Activated T-helper 17 cell treated with anti-CD3 and anti-CD28 coated beads, Interleukin-2, amount 50 U/mL, for 72 hours (primary cell): Measurements from ENCODE around the gene TCTN2. TPM values are rescaled to one million over a fixed set of nuclear protein-coding genes. Genes with fewer than 3 reads are reported as not detected.

Source experiments
- ATAC-seq: fragments of 150-1000 bp; cut with Tn5 transposase; replicated peaks from 2 replicates; pipeline ENCODE4 v1.10.0; 2021; ENCODE audit warnings: mild to moderate bottlenecking, moderate library complexity
- H3K27ac Mint-ChIP-seq: one replicate; pipeline ENCODE4 v1.8.0; 2022; ENCODE audit warnings: mixed read lengths
- H3K27me3 Mint-ChIP-seq: one replicate; pipeline ENCODE4 v1.8.0; 2022; ENCODE audit warnings: mixed read lengths
- H3K36me3 Mint-ChIP-seq: one replicate; pipeline ENCODE4 v1.8.0; 2022; ENCODE audit warnings: low read depth, mild to moderate bottlenecking, mixed read lengths
- H3K4me1 Mint-ChIP-seq: one replicate; pipeline ENCODE4 v1.8.0; 2022; ENCODE audit warnings: mixed read lengths
- H3K4me3 Mint-ChIP-seq: one replicate; pipeline ENCODE4 v1.8.0; 2022; ENCODE audit warnings: mild to moderate bottlenecking, mixed read lengths
- H3K9me3 Mint-ChIP-seq: one replicate; pipeline ENCODE4 v1.8.0; 2022; ENCODE audit warnings: mixed read lengths
- total RNA-seq, 2 donors: library from RNA; stranded (reverse); gene quantifications; one replicate each; pipeline ENCODE4 v1.2.3, GENCODE V29; 2022

The TCTN2 gene
- total RNA-seq, 2 donors from 2014 or later, result 5.6 to 6.3 TPM

DNA sequence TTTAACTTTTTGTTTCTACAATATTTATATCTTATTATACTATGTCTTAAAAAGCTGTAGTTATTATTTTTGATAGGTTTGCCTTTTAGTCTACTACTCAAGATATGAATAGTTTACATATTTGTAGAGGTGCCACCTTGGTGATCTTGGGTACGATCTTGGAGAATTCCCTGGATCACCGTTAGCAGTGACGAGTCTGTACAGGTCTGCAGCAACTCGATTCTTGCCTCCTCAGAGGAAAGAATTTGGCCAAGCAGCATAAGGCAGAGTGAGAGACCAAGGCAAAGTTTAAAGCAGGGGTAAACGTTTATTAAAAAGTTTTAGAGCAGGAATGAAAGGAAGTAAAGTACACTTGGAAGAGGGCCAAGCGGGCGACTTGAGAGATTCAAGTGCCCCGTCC is 3.1 kb upstream of the TCTN2 start:
- Mint-ChIP-seq H3K4me1 (peaks cover 8% of the 10 kb centered on the region), H3K4me3 (no peak overlapping the region), H3K27ac (no peak overlapping the region), H3K36me3 (peaks cover 7% of the 10 kb centered on the region), H3K9me3 (no peaks in the 10 kb centered on the region), H3K27me3 (no peaks in the 10 kb centered on the region)
- no peak for ATAC-seq

DNA sequence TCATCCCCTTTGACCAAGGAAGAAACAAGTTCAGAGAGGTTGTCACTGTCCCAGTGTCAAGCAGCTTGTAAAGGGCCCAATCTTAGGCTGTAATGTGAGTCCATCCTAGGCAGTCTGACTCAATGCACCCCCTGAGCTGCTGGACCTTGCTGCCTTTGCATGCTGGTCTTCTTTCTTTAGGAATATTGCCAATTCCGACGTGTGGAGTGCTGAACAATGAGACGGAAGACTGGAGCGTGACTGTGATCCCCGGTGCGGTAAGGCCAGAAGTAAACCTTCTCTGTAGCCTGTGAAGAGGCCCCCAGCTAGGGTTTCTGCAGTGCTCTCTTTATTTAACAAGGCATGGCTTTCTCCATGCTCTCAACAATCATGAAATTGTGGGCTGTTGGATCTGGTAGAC is 963 bp downstream of the TCTN2 start:
- H3K4me3 Mint-ChIP-seq, result peak overlapping the region; percentile 81
- H3K27ac Mint-ChIP-seq, result peak overlapping the region; percentile 62
- H3K4me1 Mint-ChIP-seq, result peaks cover 8% of the 10 kb centered on the region
- no peaks in the 10 kb centered on the region for H3K9me3 Mint-ChIP-seq
- ATAC-seq, result no peak
- H3K27me3 Mint-ChIP-seq, result no peaks in the 10 kb centered on the region
- H3K36me3 Mint-ChIP-seq, result peaks cover 14% of the 10 kb centered on the region

DNA sequence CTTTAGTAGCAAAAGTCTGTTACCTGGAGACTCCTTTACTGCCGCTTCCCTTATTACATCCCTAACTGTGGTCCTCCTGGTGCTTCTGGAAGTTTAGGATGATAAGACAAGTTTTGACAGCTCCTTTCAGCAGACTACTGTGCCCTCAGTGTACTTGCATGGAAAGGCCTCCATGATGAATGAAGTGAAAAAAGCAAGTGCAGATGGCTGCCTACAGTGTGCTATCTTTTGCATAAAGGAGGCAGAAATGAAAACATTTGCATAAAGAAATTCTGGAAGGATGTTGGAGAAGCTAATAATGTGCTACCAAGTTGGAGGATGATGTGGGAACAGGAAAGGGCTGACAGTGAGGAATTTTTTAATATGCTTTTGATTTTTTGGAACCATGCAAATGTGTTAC is 4.5 kb downstream of the TCTN2 start:
- H3K4me1 Mint-ChIP-seq, result peaks cover 8% of the 10 kb centered on the region
- no peaks in the 10 kb centered on the region for H3K27me3 Mint-ChIP-seq
- no peak for ATAC-seq
- H3K36me3 Mint-ChIP-seq, result peaks cover 14% of the 10 kb centered on the region
- H3K4me3 Mint-ChIP-seq, result no peak overlapping the region
- H3K9me3 Mint-ChIP-seq, result no peaks in the 10 kb centered on the region
- no peak overlapping the region for H3K27ac Mint-ChIP-seq

DNA sequence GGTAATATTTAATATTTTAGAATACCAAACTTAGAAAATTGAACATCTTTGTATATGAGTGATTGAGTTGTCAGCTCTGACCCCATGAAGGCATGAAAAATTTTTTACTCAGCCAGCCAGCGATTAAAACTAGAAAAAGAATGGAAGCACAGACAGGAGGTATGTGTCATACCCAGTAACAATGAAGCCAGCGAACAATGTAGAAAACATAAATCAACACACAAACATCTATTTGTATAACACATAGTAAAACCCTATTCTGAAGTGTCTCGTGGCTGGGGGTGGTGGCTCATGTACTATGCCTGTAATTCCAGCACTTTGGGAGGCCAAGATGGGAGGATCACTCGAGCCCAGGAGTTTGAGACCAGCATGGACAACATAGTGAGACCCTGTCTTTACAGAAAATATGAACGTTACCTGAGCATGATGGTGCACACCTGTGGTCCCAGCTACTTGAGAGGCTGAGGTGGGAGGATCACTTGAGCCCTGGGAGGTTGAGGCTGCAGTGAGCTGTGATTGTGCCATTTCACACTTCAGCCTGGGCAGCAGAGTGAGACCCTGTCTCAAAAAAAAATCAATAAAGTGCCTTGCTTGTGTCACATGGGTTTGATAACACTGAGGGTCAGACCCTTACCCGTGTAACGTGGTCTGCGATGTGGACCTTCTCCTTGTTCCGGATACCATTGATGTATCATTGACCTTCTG is 5.9 kb downstream of the TCTN2 start:
- ATAC-seq, result no peak
- Mint-ChIP-seq H3K27ac (no peak overlapping the region), H3K4me1 (peaks cover 6% of the 10 kb centered on the region), H3K36me3 (peaks cover 21% of the 10 kb centered on the region), H3K27me3 (no peaks in the 10 kb centered on the region), H3K4me3 (no peak overlapping the region), H3K9me3 (no peaks in the 10 kb centered on the region)

DNA sequence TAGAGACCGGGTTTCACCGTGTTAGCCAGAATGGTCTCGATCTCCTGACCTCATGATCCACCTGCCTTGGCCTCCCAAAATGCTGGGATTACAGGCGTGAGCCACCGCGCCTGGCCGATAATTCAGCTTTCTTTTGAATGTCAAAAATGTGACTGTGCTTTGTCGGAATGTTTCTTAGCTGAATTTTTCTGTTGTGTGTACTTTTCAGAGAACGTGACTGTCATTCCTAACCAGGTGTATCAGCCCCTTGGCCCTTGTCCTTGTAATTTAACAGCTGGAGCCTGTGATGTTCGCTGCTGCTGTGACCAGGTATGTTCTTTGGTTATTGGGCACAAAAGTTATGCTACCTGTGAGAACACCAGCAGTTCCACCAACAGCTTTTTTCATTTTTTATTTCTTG is 8.1 kb downstream of the TCTN2 start:
- no peaks in the 10 kb centered on the region for H3K27me3 Mint-ChIP-seq
- H3K4me3 Mint-ChIP-seq, result no peak overlapping the region
- no peaks in the 10 kb centered on the region for H3K9me3 Mint-ChIP-seq
- no peaks in the 10 kb centered on the region for H3K4me1 Mint-ChIP-seq
- H3K36me3 Mint-ChIP-seq, result peaks cover 21% of the 10 kb centered on the region
- no peak overlapping the region for H3K27ac Mint-ChIP-seq
- ATAC-seq, result no peak

DNA sequence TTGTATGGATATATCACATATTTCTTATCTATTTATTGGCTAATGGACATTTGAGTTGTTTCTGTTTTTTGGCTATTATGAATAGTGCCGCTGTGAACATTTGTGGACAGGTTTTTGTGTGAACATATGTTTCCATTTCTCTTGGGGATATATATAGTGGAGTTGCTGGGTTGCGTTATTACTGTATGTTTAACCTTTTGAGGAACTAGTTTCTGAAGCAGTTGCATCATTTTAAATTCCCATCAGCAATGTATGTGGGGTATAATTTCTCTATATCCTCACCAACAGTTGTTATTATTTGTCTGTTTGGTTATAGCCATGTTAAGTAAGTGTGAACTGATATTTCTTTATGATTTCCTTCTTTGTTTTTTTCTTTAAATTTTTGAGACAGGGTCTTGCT is 10.7 kb downstream of the TCTN2 start:
- no peak for ATAC-seq
- H3K36me3 Mint-ChIP-seq, result peaks cover 13% of the 10 kb centered on the region
- no peak overlapping the region for H3K4me3 Mint-ChIP-seq
- no peaks in the 10 kb centered on the region for H3K4me1 Mint-ChIP-seq
- no peaks in the 10 kb centered on the region for H3K27me3 Mint-ChIP-seq
- no peak overlapping the region for H3K27ac Mint-ChIP-seq
- H3K9me3 Mint-ChIP-seq, result no peaks in the 10 kb centered on the region

DNA sequence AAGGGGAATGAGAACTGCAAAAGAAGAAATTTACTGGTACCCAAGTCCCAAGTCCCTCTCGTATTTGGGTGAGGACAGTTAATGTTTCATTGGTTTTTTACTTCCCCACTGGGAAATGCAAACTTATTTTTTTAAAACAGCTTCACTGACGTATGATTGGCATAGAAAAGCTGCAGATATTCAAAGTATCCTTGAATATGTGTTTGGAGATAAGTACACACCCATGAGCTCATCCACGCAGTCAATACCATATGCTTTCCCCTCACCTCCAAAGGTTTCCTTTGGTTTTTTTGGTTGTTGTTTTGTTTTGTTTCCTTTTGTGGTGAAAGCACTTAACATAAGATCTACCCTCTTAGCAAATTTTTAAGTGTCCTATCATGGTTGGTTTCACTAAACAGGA is 13.1 kb downstream of the TCTN2 start:
- Mint-ChIP-seq H3K27ac (no peak overlapping the region), H3K27me3 (no peaks in the 10 kb centered on the region), H3K9me3 (no peaks in the 10 kb centered on the region), H3K4me3 (no peak overlapping the region), H3K36me3 (peaks cover 20% of the 10 kb centered on the region), H3K4me1 (no peaks in the 10 kb centered on the region)
- no peak for ATAC-seq

DNA sequence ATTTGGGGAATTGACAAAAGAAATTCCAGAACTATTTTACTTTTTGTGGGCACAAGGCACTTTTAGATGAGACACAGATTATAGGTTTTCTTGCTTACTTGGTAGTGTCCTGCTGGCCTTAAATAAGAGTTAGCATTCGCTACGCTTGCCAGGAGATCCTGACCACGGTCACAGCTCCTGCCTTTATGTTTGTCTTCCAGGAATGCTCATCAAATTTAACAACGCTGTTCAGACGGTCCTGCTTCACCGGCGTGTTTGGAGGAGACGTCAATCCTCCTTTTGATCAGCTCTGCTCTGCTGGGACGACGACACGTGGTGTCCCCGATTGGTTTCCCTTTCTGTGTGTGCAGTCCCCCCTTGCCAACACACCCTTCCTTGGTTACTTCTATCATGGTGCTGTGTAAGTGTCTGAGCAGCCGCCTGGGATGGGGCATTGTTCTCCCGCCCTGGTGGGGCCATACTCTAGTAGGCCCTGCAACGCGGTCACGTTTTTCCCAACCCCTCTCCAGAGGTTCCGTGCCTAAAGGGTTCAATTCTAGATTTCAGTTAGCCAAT is 15.8 kb downstream of the TCTN2 start:
- no peak for ATAC-seq
- Mint-ChIP-seq H3K4me1 (no peaks in the 10 kb centered on the region), H3K27ac (no peak overlapping the region), H3K36me3 (peaks cover 14% of the 10 kb centered on the region), H3K27me3 (no peaks in the 10 kb centered on the region), H3K4me3 (no peak overlapping the region), H3K9me3 (no peaks in the 10 kb centered on the region)

DNA sequence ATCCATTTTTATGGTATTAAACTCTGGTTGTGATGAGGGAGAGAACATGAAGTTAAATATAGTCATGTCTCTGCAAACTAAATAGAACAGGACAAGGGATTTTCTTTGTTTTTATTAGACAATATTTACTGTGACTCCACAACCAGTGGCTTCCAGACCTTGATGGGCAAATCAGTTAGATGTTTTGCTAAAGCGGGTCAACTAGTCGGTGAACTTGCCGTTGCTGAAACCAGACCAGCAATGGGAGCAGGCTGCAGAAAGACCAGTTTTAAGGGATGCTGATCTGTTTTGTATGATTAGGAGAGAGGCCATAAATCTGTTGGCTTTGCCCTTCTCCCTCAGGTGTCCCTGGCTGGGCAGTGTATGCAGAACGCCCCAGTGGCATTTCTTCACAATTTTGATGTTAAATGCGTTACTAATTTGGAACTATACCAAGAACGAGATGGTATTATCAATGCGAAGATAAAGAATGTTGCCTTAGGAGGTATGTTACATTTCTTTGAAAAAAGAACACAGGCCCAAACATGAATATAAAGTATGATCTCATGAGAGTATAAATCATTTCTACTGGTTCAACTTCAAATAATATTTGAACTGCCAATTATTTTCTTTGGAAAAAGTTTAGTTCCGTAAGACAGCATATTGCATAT is 19.4 kb downstream of the TCTN2 start:
- no peaks in the 10 kb centered on the region for H3K27me3 Mint-ChIP-seq
- H3K36me3 Mint-ChIP-seq, result peaks cover 25% of the 10 kb centered on the region
- H3K9me3 Mint-ChIP-seq, result no peaks in the 10 kb centered on the region
- H3K27ac Mint-ChIP-seq, result no peak overlapping the region
- ATAC-seq, result no peak
- H3K4me1 Mint-ChIP-seq, result no peaks in the 10 kb centered on the region
- no peak overlapping the region for H3K4me3 Mint-ChIP-seq

DNA sequence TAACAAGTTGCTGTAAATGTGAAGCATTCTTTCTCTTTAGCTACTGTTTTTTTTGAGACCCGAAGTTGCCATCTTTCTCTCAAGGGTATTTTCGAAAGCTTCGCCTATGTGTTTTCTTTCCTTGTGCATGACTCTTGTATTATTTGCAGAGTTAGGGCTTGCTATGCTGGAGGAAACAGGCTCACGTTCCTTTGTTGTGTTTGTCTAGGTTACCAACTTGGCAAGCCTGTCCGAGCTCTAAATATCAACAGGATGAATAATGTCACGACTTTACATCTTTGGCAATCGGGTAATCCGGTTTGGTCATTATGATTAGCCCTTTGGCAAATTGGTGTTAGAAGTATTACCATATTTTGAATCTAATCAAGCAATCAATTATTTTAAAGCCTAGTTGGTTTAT is 25.3 kb downstream of the TCTN2 start:
- no peaks in the 10 kb centered on the region for H3K27me3 Mint-ChIP-seq
- H3K4me3 Mint-ChIP-seq, result no peak overlapping the region
- ATAC-seq, result no peak
- H3K9me3 Mint-ChIP-seq, result no peaks in the 10 kb centered on the region
- no peak overlapping the region for H3K27ac Mint-ChIP-seq
- H3K36me3 Mint-ChIP-seq, result peaks cover 36% of the 10 kb centered on the region
- H3K4me1 Mint-ChIP-seq, result no peaks in the 10 kb centered on the region

DNA sequence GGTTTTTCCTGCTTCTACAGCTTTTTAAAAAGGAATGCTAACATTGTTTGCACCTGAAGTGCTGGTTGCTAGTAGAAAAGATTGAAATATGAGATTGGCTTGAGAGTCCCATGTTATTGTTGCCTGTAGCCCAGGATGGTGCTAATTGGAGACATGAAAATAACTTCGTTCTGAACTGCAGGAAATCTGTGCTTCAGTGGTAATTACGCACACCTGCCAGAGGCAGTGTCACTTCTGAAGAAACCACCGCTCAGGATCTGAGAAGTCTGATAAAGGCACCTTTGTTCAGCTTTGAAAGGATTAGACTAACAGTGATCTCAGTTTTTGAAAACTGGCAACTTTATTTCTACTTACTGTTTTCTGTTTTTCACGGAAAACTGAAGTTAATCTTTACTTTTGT is 25.7 kb downstream of the TCTN2 start:
- Mint-ChIP-seq H3K4me3 (no peak overlapping the region), H3K4me1 (no peaks in the 10 kb centered on the region), H3K27ac (no peak overlapping the region), H3K36me3 (peaks cover 36% of the 10 kb centered on the region), H3K9me3 (no peaks in the 10 kb centered on the region), H3K27me3 (no peaks in the 10 kb centered on the region)
- ATAC-seq, result no peak

DNA sequence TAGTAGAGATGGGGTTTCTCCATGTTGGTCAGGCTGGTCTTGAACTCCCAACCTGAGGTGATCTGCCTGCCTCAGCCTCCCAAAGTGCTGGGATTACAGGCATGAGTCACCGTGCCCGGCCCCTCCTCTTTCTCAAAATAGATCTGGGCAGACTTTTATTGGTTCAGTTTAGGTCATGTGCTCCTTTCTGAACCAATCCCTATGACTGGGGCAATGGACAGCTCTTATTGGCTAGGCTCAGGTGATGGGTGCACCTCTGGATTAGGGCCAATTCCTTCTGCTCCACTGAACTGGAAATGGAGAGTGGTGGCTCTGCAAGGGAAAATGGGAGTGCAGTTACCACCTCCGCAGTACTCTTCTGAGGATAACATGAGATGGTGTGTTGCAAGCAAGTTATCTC is 35.0 kb downstream of the TCTN2 start:
- Mint-ChIP-seq H3K4me1 (peaks cover 3% of the 10 kb centered on the region), H3K4me3 (no peak overlapping the region), H3K36me3 (no peaks in the 10 kb centered on the region), H3K27ac (no peak overlapping the region), H3K9me3 (no peaks in the 10 kb centered on the region), H3K27me3 (no peaks in the 10 kb centered on the region)
- peak; percentile 48 for ATAC-seq

DNA sequence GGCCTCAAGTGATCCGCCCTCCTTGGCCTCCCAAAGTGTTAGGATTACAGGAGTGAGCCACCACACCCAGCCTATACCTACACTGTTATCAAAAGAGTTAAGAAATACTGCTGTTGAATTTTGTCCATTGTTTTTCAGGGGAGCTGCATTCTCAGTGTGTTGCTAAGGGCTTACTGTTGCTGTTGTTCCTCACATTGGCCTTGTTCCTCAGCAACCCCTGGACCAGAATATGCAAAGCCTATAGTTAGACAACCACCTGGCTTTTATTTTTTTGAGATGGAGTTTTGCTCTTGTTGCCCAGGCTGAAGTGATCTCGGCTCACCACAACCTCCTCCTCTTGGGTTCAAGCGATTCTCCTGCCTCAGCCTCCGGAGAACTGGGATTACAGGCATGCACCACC is 36.6 kb downstream of the TCTN2 start:
- no peaks in the 10 kb centered on the region for H3K9me3 Mint-ChIP-seq
- peaks cover 6% of the 10 kb centered on the region for H3K4me1 Mint-ChIP-seq
- no peak overlapping the region for H3K27ac Mint-ChIP-seq
- H3K36me3 Mint-ChIP-seq, result no peaks in the 10 kb centered on the region
- H3K4me3 Mint-ChIP-seq, result no peak overlapping the region
- ATAC-seq, result no peak
- H3K27me3 Mint-ChIP-seq, result no peaks in the 10 kb centered on the region

DNA sequence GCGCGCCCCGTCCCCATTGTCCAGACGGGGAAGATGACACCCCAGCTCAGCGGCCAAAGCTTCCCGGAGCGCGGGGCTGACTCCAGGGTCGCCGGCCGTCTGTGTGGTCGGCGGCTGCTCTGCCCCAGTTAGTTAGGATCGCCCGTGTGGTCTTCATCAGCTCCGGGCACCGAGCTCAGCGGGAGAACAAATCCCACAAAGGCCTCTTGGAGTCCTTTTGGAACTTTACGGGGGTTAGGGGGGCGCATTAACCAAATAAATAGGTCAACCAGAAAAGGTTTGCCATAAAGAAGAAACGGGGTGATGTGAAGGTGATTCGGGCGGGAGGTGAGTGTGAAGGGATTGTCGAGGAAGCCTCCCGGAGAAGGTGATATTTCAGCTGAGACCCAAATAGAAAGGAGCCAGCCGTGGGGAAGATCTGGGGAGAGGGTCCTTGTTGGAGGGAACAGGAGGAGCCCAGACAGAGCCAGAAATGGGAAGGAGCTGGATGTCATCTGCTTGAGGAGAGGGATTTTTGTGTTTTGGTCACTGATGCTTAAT is 41.9 kb downstream of the TCTN2 start:
- Mint-ChIP-seq H3K36me3 (peaks cover 34% of the 10 kb centered on the region), H3K27me3 (no peaks in the 10 kb centered on the region), H3K27ac (peak overlapping the region; percentile 96), H3K4me1 (peaks cover 18% of the 10 kb centered on the region), H3K9me3 (no peaks in the 10 kb centered on the region), H3K4me3 (peak overlapping the region; percentile 89)
- no peak for ATAC-seq

DNA sequence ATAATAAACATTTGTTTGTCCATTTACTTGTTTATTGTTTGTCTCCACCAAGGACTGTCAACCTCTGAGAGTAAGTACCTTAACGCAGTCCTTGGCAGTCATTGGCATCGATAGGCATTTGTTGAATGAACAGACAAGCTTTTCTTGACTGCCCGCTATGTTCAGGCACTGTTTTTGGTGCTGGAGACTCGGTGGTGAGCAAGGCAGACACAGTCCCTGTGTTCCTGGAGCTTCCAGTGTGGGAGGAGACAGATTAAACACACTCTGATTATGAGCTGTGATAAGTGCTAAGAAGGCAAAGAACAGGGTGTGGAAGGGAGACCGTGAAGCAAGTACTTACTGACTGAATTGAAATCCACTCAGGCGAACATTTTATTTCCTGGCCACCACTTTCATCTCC is 42.5 kb downstream of the TCTN2 start:
- H3K27ac Mint-ChIP-seq, result peak overlapping the region; percentile 96
- H3K27me3 Mint-ChIP-seq, result no peaks in the 10 kb centered on the region
- no peaks in the 10 kb centered on the region for H3K9me3 Mint-ChIP-seq
- H3K4me1 Mint-ChIP-seq, result peaks cover 18% of the 10 kb centered on the region
- ATAC-seq, result peak; percentile 8
- peak overlapping the region; percentile 89 for H3K4me3 Mint-ChIP-seq
- peaks cover 39% of the 10 kb centered on the region for H3K36me3 Mint-ChIP-seq
